H9 (cell line): ENCODE data around the gene NKAIN4. TPM values are rescaled to one million over a fixed set of nuclear protein-coding genes. Genes with fewer than 3 reads are reported as not detected.

Source experiments
- DNase-seq: peaks from one replicate; pipeline ENCODE4 v3.0.0-alpha.2; 2017
- H2AFZ ChIP-seq: one replicate; pipeline ENCODE4 v1.6.1; 2013; ENCODE audit warnings: mild to moderate bottlenecking, low read length, control low read depth, moderate library complexity
- H2AK5ac ChIP-seq: 2 replicates; pipeline ENCODE4 v1.6.1; 2013; ENCODE audit warnings: low read length, control low read depth, mixed read lengths; ENCODE audit not compliant: insufficient read length
- H2BK120ac ChIP-seq: one replicate; pipeline ENCODE4 v1.6.1; 2013; ENCODE audit warnings: low read depth, mild to moderate bottlenecking, low read length, control low read depth, inconsistent platforms; ENCODE audit not compliant: poor library complexity, severe bottlenecking
- H2BK12ac ChIP-seq: 2 replicates; pipeline ENCODE4 v1.6.1; 2013; ENCODE audit warnings: low read length, control low read depth, mixed read lengths, low read depth; ENCODE audit not compliant: insufficient read length
- H2BK15ac ChIP-seq: 2 replicates; pipeline ENCODE4 v1.6.1; 2013; ENCODE audit warnings: low read depth, low read length, control low read depth
- H2BK20ac ChIP-seq: one replicate; pipeline ENCODE4 v1.6.1; 2013; ENCODE audit warnings: low read depth, mild to moderate bottlenecking, low read length, control low read depth, inconsistent platforms; ENCODE audit not compliant: poor library complexity, severe bottlenecking
- H2BK5ac ChIP-seq: 2 replicates; pipeline ENCODE4 v1.6.1; 2013; ENCODE audit warnings: low read length, control low read depth, mixed read lengths; ENCODE audit not compliant: insufficient read length
- H3K14ac ChIP-seq: 2 replicates; pipeline ENCODE4 v1.6.1; 2013; ENCODE audit warnings: low read length, control low read depth; ENCODE audit not compliant: insufficient read depth
- H3K18ac ChIP-seq: 2 replicates; pipeline ENCODE4 v1.6.1; 2013; ENCODE audit warnings: low read depth, mild to moderate bottlenecking, mixed read lengths, low read length, control low read depth; ENCODE audit not compliant: insufficient read length
- H3K23ac ChIP-seq: 2 replicates; pipeline ENCODE4 v1.6.1; 2013; ENCODE audit warnings: low read length, control low read depth, mixed read lengths, low read depth; ENCODE audit not compliant: insufficient read length
- H3K23me2 ChIP-seq: 2 replicates; pipeline ENCODE4 v1.6.1; 2013; ENCODE audit warnings: low read depth, mild to moderate bottlenecking, mixed read lengths, low read length, control low read depth; ENCODE audit not compliant: insufficient read length, poor library complexity, severe bottlenecking
- H3K27ac ChIP-seq: 2 replicates; pipeline ENCODE4 v1.5.1; 2013; ENCODE audit warnings: low read length, control low read depth, mixed read lengths, low read depth; ENCODE audit not compliant: insufficient read length
- H3K27me3 ChIP-seq: 2 replicates; pipeline ENCODE4 v1.6.1; 2013; ENCODE audit warnings: low read length, control low read depth, inconsistent platforms; ENCODE audit not compliant: insufficient read depth
- H3K4ac ChIP-seq: 2 replicates; pipeline ENCODE4 v1.6.1; 2013; ENCODE audit warnings: low read depth, mild to moderate bottlenecking, control low read depth, inconsistent platforms, low read length, moderate library complexity
- H3K4me1 ChIP-seq: 2 replicates; pipeline ENCODE4 v1.6.1; 2013; ENCODE audit warnings: low read length, control low read depth, inconsistent platforms; ENCODE audit not compliant: insufficient read depth
- H3K4me2 ChIP-seq: 2 replicates; pipeline ENCODE4 v1.6.1; 2013; ENCODE audit warnings: low read length, control low read depth, mixed read lengths; ENCODE audit not compliant: insufficient read length, insufficient read depth
- H3K56ac ChIP-seq: 2 replicates; pipeline ENCODE4 v1.6.1; 2013; ENCODE audit warnings: low read depth, mild to moderate bottlenecking, mixed read lengths, low read length, control low read depth; ENCODE audit not compliant: insufficient read length
- H3K79me1 ChIP-seq: 2 replicates; pipeline ENCODE4 v1.6.1; 2013; ENCODE audit warnings: low read depth, mild to moderate bottlenecking, moderate library complexity, low read length, control low read depth, inconsistent platforms; ENCODE audit not compliant: insufficient read depth, poor library complexity, severe bottlenecking
- H3K79me2 ChIP-seq: 2 replicates; pipeline ENCODE4 v1.6.1; 2013; ENCODE audit warnings: low read length, control low read depth, inconsistent platforms; ENCODE audit not compliant: insufficient read depth
- H3K9ac ChIP-seq: 2 replicates; pipeline ENCODE4 v1.6.1; 2013; ENCODE audit warnings: low read length, control low read depth, mixed read lengths; ENCODE audit not compliant: insufficient read length; ENCODE audit errors: extremely low read depth
- H3K9me3 ChIP-seq: one replicate; pipeline ENCODE4 v1.6.1; 2013; ENCODE audit warnings: low read depth, low read length, inconsistent platforms; ENCODE audit not compliant: control insufficient read depth
- H3T11ph ChIP-seq: one replicate; pipeline ENCODE4 v1.6.1; 2013; ENCODE audit warnings: mild to moderate bottlenecking, low read length, control low read depth, inconsistent platforms
- H4K20me1 ChIP-seq: one replicate; pipeline ENCODE4 v1.6.1; 2013; ENCODE audit not compliant: control insufficient read depth, insufficient read length, insufficient read depth
- H4K5ac ChIP-seq: 2 replicates; pipeline ENCODE4 v1.6.1; 2013; ENCODE audit warnings: low read depth, mild to moderate bottlenecking, mixed read lengths, low read length, control low read depth; ENCODE audit not compliant: insufficient read length
- H4K8ac ChIP-seq: replicated peaks from 2 replicates; pipeline ENCODE4 v1.6.1; 2013; ENCODE audit warnings: low read length, control low read depth, mixed read lengths, low read depth; ENCODE audit not compliant: insufficient read length
- H4K91ac ChIP-seq: 2 replicates; pipeline ENCODE4 v1.6.1; 2013; ENCODE audit warnings: low read depth, mild to moderate bottlenecking, moderate library complexity, mixed read lengths, low read length, control low read depth; ENCODE audit not compliant: insufficient read length
- H3K27ac Mint-ChIP-seq, 3 experiments: 2 replicates in 2 of 3; 3 replicates in 1 of 3; pipeline ENCODE4 v1.8.0; 2020 to 2021; ENCODE audit warnings: mixed read lengths in 3 of 3, mild to moderate bottlenecking in 1 of 3, moderate library complexity in 1 of 3
- H3K27me3 Mint-ChIP-seq: 2 replicates; pipeline ENCODE4 v1.8.0; 2021; ENCODE audit warnings: low read depth, mild to moderate bottlenecking, moderate library complexity, mixed read lengths
- H3K36me3 Mint-ChIP-seq, 3 experiments: 2 replicates in 2 of 3; 3 replicates in 1 of 3; pipeline ENCODE4 v1.8.0; 2020 to 2021; ENCODE audit warnings: low read depth in 3 of 3, mixed read lengths in 3 of 3; ENCODE audit not compliant: insufficient read depth in 1 of 3
- H3K4me1 Mint-ChIP-seq, 2 experiments: 2 replicates each; pipeline ENCODE4 v1.8.0; 2020; ENCODE audit warnings: mixed read lengths in 2 of 2
- H3K4me3 Mint-ChIP-seq, 2 experiments: 2 replicates in 1 of 2; 3 replicates in 1 of 2; pipeline ENCODE4 v1.8.0; 2020 to 2021; ENCODE audit warnings: mild to moderate bottlenecking in 2 of 2, mixed read lengths in 2 of 2, moderate library complexity in 1 of 2
- H3K9me3 Mint-ChIP-seq, 2 experiments: 2 replicates in 1 of 2; 3 replicates in 1 of 2; pipeline ENCODE4 v1.8.0; 2020; ENCODE audit warnings: mild to moderate bottlenecking in 2 of 2, mixed read lengths in 2 of 2, moderate library complexity in 1 of 2
- WGBS: extraction: QIAGEN DNeasy Blood & Tissue Kit; methylation state at CpG from one replicate; pipeline ENCODE4 v1.1.7; 2013; ENCODE audit warnings: missing lambda C conversion rate, low lambda C conversion rate, mixed read lengths; ENCODE audit not compliant: insufficient read length; ENCODE audit errors: extremely low coverage; 5-methylcytosine and 5-hydroxymethylcytosine counted together
- total RNA-seq: library from RNA; stranded (reverse); gene quantifications from 2 replicates; pipeline ENCODE4 v1.2.1, GENCODE V29; 2021
- TF ChIP-seq, protein P1 (sequence below): fragments of 200-600 bp; sonication (generic); conservative IDR thresholded peaks from 3 replicates; pipeline ENCODE4 v1.8.0; 2021; ENCODE audit warnings: antibody characterized with exemption, mild to moderate bottlenecking

NKAIN4 gene
- total RNA-seq, 1 experiment from 2014 or later: 20.9 TPM

DNA sequence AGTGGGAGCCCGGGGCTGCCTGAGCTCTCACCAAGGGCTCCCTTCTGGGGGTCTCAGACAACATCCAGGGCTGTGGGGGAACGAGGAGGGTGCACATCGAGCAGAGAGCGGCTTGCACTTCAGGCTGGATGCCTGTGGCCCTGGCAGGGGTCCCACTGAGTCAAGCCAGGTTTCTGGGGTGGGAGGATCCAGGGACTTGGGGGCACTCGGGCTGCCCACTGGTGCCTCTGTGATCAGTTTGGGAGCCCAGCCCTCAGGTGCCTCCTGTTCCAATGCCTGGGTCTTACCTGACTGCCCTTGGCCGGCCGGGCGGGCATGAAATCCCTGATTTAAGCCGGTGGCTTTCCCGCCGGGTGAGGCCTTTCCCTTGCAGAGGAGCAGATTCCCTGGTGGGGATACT lies 39.2 kb upstream of the NKAIN4 start:
- Histone ChIP-seq H3K27ac (no peak overlapping the region), H2BK5ac (no peak overlapping the region), H2BK120ac (no peak overlapping the region), H3K23ac (no peak overlapping the region), H3K9ac (no peak overlapping the region), H3K79me2 (no peaks in the 10 kb centered on the region), H2AFZ (no peak overlapping the region), H3K14ac (no peak overlapping the region; the same call in 1 of the 2 replicates), H4K8ac (no peak overlapping the region), H3K18ac (no peak overlapping the region), H3K23me2 (no peaks in the 10 kb centered on the region), H2AK5ac (no peak overlapping the region), H2BK15ac (no peak overlapping the region), H4K20me1 (no peaks in the 10 kb centered on the region), H3K4me1 (no peaks in the 10 kb centered on the region; the same call in 1 of the 2 replicates), H4K5ac (no peak overlapping the region), H2BK12ac (no peak overlapping the region), H2BK20ac (no peak overlapping the region), H3T11ph (no peak overlapping the region), H3K56ac (no peak overlapping the region), H3K4ac (no peak overlapping the region), H3K9me3 (no peaks in the 10 kb centered on the region), H3K4me2 (no peak overlapping the region), H3K79me1 (no peaks in the 10 kb centered on the region), H4K91ac (no peak overlapping the region), H3K27me3 (no peaks in the 10 kb centered on the region)
- TF ChIP-seq, protein P1, sequence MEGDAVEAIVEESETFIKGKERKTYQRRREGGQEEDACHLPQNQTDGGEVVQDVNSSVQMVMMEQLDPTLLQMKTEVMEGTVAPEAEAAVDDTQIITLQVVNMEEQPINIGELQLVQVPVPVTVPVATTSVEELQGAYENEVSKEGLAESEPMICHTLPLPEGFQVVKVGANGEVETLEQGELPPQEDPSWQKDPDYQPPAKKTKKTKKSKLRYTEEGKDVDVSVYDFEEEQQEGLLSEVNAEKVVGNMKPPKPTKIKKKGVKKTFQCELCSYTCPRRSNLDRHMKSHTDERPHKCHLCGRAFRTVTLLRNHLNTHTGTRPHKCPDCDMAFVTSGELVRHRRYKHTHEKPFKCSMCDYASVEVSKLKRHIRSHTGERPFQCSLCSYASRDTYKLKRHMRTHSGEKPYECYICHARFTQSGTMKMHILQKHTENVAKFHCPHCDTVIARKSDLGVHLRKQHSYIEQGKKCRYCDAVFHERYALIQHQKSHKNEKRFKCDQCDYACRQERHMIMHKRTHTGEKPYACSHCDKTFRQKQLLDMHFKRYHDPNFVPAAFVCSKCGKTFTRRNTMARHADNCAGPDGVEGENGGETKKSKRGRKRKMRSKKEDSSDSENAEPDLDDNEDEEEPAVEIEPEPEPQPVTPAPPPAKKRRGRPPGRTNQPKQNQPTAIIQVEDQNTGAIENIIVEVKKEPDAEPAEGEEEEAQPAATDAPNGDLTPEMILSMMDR: no peak
- H3K4me1 Mint-ChIP-seq: peaks cover 9 to 26% of the 10 kb centered on the region in 2 experiments
- DNase-seq: no peak
- peaks cover 10% of the 10 kb centered on the region for H3K27me3 Mint-ChIP-seq
- no peak overlapping the region for H3K4me3 Mint-ChIP-seq
- no peak overlapping the region; a peak in 1 of 7 replicates for H3K27ac Mint-ChIP-seq
- H3K36me3 Mint-ChIP-seq: peaks cover 0 to 8% (median 7%) of the 10 kb centered on the region in 3 experiments; a peak in 5 of 7 replicates
- no peaks in the 10 kb centered on the region for H3K9me3 Mint-ChIP-seq
- no CpG with 5 or more reads among the region's 11 CpGs for WGBS
